Dendritic cell treated with granulocyte-macrophage colony-stimulating factor and Interleukin-4, amounts not matched to agents 40 ng/mL and 50 ng/mL, for 4 days (primary cell): ENCODE results near the gene RBM14.
"Not testable (repeated sequence)": the region's sequence is repeated elsewhere in the genome, so short reads cannot be mapped to it uniquely, and the experiment has no call there.

ENCODE experiments used
- H3K27ac Mint-ChIP-seq: one replicate; pipeline ENCODE4 v1.8.0; 2022; ENCODE audit warnings: mild to moderate bottlenecking, mixed read lengths
- H3K27me3 Mint-ChIP-seq: one replicate; pipeline ENCODE4 v1.8.0; 2022; ENCODE audit warnings: mild to moderate bottlenecking, mixed read lengths
- H3K36me3 Mint-ChIP-seq: one replicate; pipeline ENCODE4 v1.8.0; 2022; ENCODE audit warnings: low read depth, mixed read lengths
- H3K4me1 Mint-ChIP-seq: one replicate; pipeline ENCODE4 v1.8.0; 2022; ENCODE audit warnings: low read depth, mixed read lengths
- H3K4me3 Mint-ChIP-seq: one replicate; pipeline ENCODE4 v1.8.0; 2022; ENCODE audit warnings: mild to moderate bottlenecking, moderate library complexity, mixed read lengths
- H3K9me3 Mint-ChIP-seq: one replicate; pipeline ENCODE4 v1.8.0; 2022; ENCODE audit warnings: mixed read lengths
- intact Hi-C: fragments of 100-400 bp; cut with micrococcal nuclease; formaldehyde crosslinking; loops from one replicate; pipeline ENCODE4 v1.15.0; 2022

RBM14 gene, protein sequence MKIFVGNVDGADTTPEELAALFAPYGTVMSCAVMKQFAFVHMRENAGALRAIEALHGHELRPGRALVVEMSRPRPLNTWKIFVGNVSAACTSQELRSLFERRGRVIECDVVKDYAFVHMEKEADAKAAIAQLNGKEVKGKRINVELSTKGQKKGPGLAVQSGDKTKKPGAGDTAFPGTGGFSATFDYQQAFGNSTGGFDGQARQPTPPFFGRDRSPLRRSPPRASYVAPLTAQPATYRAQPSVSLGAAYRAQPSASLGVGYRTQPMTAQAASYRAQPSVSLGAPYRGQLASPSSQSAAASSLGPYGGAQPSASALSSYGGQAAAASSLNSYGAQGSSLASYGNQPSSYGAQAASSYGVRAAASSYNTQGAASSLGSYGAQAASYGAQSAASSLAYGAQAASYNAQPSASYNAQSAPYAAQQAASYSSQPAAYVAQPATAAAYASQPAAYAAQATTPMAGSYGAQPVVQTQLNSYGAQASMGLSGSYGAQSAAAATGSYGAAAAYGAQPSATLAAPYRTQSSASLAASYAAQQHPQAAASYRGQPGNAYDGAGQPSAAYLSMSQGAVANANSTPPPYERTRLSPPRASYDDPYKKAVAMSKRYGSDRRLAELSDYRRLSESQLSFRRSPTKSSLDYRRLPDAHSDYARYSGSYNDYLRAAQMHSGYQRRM

DNA sequence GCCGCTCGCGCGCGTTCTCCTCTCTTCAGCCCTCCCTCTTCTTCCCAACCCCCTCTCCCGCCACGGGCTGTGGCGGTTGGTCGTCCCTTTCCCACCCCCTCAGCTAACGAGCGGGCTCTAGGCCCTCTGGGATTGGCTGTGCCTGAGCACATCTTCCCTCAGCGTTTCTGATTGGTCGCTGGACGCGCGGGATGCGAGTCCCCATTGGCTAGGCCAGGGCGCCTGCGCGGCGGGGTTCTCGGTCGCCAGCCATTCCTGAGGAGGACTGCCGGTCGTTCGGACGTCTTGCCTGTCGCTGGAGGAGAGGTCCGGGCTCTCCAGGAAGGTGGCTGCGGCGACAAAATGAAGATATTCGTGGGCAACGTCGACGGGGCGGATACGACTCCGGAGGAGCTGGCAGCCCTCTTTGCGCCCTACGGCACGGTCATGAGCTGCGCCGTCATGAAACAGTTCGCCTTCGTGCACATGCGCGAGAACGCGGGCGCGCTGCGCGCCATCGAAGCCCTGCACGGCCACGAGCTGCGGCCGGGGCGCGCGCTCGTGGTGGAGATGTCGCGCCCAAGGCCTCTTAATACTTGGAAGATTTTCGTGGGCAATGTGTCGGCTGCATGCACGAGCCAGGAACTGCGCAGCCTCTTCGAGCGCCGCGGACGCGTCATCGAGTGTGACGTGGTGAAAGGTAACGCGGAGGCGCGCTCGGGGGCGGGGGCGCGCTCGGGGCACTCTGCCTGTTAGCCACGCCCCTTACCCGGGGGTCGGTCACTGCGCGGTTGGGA, at the start of gene RBM14:
Gene RBM14, plus strand, starts transcription at position 252 of the 776 bp plus-strand sequence. Its CDS starts 91 bp downstream, at position 343.
- Mint-ChIP-seq H3K9me3 (no peaks in the 10 kb centered on the region), H3K4me1 (peaks cover 36% of the 10 kb centered on the region), H3K36me3 (peaks cover 46% of the 10 kb centered on the region), H3K4me3 (peak within 1 kb of the TSS; percentile 99), H3K27ac (peak within 1 kb of the TSS; percentile 100), H3K27me3 (no peaks in the 10 kb centered on the region)
- intact Hi-C loops = loop anchor here (2.0 kb wide), 1 partner anchor 22 kb away; no protein-coding TSS in a partner anchor

DNA sequence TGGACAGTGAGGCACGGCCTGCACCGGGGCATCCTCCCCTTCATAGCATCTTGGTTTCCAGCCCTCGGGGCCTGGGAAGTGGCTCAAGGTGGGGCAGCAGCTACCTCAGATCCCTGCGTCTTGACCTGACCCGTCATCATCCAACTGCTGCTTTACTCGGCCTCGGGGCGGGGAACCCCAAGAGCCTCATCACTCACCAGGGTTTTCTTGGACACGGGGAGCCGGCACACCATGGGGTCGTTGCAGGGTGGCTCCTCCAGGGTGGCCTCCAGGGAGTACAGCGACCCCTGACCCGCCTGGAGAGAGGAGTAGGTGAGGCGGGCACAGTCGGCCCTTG, 48.7 kb upstream of the RBM14 start:
- no peaks in the 10 kb centered on the region for H3K9me3 Mint-ChIP-seq
- peak overlapping the region; percentile 72 for H3K4me3 Mint-ChIP-seq
- H3K27me3 Mint-ChIP-seq = peaks cover 29% of the 10 kb centered on the region
- H3K4me1 Mint-ChIP-seq = peaks cover 11% of the 10 kb centered on the region
- no peaks in the 10 kb centered on the region for H3K36me3 Mint-ChIP-seq
- intact Hi-C loops = no loop called here
- H3K27ac Mint-ChIP-seq = no peak overlapping the region

DNA sequence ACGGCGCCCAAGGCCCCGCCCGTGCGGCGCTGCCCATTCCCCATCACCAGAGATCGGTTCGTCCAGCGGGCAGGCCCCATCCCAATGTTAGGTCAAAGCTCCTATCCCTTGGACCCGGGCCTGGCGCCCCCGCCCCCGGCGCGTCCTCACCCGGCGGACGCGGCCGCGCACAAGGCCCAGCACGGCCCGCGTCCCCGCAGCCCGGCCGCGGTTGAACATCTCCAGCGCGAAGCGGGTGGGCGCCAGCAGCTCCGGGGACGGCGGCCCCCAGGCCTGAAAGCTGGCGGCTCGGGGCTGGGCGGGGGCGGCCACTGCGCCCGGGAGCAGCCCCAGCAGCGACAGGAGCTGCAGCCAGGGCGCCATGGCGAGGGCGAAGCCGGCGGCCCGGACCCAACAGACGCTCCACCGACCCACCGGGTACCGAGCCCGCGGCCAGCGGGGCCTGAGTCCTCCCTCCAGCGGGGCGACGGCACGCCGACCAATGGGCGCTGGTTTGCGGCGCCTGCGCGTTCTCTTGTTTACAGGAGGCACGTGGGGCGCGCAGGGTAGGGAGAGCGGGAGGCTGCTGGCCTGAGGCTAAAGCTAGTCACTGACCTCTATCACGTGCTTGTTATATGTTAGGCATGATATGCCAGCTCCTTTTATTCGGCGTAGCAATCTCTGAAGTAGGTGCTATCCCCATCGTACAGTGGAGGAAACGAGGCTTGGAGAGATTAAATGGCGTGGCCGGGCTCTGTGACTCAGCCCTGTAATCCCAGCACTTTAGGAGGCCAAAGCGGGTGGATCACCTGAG, 48.1 kb upstream of the RBM14 start, which contains the start of gene CTSF:
Gene CTSF, minus strand, starts transcription at position 483 of the 793 bp plus-strand sequence. Its CDS starts 120 bp downstream, at position 363.
- Mint-ChIP-seq H3K9me3 (no peaks in the 10 kb centered on the region), H3K36me3 (no peaks in the 10 kb centered on the region), H3K27ac (no peak within 1 kb of the TSS), H3K4me1 (peaks cover 11% of the 10 kb centered on the region), H3K4me3 (peak within 1 kb of the TSS; percentile 72), H3K27me3 (peaks cover 31% of the 10 kb centered on the region)
- intact Hi-C loops = no loop called here

DNA sequence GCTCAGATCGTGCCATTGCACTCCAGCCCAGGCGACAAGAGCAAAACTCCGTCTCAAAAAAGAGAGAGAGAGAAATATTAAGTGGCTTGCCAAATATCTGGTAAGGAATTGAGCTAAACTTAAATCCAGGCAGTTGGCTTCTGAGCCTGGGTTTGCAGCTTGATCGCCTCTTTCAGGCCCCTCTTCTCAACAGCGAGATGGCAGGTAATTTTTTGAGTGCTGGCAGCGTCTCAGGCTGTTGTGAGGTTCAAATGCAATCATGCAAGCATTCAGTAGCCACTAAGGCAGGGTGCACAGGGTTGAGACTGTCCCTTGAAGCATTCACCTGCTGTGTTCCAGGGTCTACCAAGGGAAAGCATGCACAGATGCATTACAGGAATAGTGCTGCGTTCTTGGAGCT, 47.4 kb upstream of the RBM14 start:
- intact Hi-C loops = no loop called here
- Mint-ChIP-seq H3K9me3 (no peaks in the 10 kb centered on the region), H3K27ac (no peak overlapping the region), H3K4me1 (peaks cover 11% of the 10 kb centered on the region), H3K4me3 (no peak overlapping the region), H3K27me3 (peaks cover 35% of the 10 kb centered on the region), H3K36me3 (no peaks in the 10 kb centered on the region)

DNA sequence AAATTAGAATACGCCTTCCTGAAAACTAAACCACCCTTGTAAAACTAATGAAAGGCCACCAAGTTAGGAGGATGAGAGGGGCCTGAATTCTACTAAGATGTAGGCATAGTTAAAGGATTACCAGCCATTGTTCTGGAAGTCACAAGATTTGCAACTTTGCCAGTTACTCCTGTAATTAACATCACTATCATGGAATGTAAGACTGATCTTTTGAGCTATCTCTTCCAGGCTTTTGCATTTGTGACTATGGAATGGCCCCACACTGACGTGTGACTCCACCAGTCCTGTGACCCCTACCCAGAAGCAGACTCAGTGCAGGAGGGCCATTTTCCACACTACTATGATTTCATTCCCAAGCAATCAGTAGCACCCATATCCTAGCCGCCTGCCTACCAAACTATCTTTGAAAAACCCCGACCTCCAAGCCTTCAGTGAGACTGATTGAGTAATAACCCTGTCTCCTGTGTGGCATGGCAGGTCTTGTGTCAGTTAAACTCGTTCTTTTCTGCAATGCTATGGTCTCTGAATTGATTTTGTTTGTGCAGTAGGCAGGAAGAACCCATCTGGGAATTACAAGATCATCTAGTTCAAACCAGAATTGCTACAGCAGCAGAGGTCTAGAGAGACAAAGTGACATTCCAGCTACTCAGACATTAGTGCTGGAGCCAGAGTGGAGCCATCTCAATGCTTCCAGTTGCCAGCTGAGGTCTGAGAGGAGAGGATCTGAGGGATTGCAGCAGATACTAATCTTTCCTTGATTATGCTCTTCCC, 46.2 kb upstream of the RBM14 start:
- peaks cover 47% of the 10 kb centered on the region for H3K27me3 Mint-ChIP-seq
- H3K9me3 Mint-ChIP-seq = no peaks in the 10 kb centered on the region
- intact Hi-C loops = no loop called here
- no peaks in the 10 kb centered on the region for H3K36me3 Mint-ChIP-seq
- H3K4me3 Mint-ChIP-seq = no peak overlapping the region
- peaks cover 11% of the 10 kb centered on the region for H3K4me1 Mint-ChIP-seq
- no peak overlapping the region for H3K27ac Mint-ChIP-seq

DNA sequence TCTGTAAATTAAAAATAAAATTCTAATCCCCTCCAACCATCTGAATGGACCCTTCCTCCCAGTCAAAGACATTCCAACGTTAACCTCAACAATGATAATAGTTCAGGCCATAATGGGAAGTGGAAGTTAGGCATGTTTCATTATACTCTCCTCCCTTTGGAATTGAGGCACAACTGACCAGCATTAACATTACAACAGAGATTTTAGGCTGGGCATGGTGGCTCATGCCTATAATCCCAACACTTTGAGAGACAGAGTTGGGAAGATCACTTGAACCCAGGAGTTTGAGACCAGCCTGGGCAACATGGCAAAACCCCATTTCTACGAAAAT, 45.6 kb upstream of the RBM14 start:
- intact Hi-C loops = no loop called here
- Mint-ChIP-seq H3K4me1 (peaks cover 11% of the 10 kb centered on the region), H3K27me3 (peaks cover 47% of the 10 kb centered on the region), H3K36me3 (no peaks in the 10 kb centered on the region), H3K9me3 (no peaks in the 10 kb centered on the region), H3K27ac (no peak overlapping the region), H3K4me3 (no peak overlapping the region)

DNA sequence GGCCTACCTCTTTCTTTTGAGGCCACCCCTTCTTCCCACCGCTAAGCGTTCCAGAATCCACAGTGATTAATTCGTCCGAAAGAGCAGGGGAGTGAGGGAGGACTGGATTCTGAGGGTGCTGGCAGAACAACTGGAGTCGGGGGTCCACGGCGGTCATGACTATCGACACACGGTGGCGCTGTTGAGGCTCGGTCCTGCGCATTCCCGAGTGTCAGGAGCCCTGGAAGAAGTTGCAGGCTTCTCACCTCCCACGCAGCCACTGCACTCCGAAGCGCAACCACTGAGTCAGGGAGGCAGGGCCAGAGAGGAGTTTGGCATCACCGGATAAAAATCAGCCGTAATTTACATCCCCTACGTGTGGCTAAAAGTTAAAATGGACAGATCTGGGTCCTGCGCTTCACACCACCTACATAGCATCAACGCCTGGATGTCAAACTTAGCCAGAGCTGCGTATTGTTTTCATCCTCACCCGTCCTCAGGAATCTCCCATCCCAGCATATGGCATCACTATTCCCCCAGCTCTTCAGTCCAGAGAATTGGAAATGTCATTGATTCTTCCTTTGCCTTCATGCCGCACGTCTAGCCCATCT, 37.3 kb upstream of the RBM14 start:
- H3K36me3 Mint-ChIP-seq = no peaks in the 10 kb centered on the region
- peaks cover 20% of the 10 kb centered on the region for H3K27me3 Mint-ChIP-seq
- H3K9me3 Mint-ChIP-seq = peaks cover 17% of the 10 kb centered on the region
- H3K27ac Mint-ChIP-seq = no peak overlapping the region
- H3K4me1 Mint-ChIP-seq = peaks cover 11% of the 10 kb centered on the region
- intact Hi-C loops = loop anchor here (1.0 kb wide), 1 partner anchor 99 kb away; no protein-coding TSS in a partner anchor
- no peak overlapping the region for H3K4me3 Mint-ChIP-seq

DNA sequence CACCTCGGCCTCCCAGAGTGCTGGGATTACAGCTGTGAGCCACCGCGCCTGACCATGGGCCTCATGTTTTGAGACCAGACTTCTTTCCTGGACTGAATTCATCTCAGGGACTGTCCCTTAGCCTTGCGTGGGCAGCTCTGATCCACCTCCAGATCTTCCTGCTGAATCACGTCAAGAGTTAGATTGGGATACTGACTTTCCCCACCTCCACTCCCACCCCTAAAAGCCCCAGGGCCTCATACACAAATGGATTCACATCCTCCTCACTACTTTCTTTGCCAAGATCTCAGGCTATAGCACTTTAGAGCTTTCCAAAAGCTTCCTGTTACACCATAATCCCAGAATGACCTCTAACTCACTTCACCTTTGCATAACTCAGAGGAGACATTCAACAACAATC, 35.6 kb upstream of the RBM14 start:
- H3K4me1 Mint-ChIP-seq = peaks cover 11% of the 10 kb centered on the region
- H3K9me3 Mint-ChIP-seq = peaks cover 17% of the 10 kb centered on the region
- intact Hi-C loops = no loop called here
- no peak overlapping the region for H3K4me3 Mint-ChIP-seq
- H3K27ac Mint-ChIP-seq = no peak overlapping the region
- peaks cover 15% of the 10 kb centered on the region for H3K27me3 Mint-ChIP-seq
- no peaks in the 10 kb centered on the region for H3K36me3 Mint-ChIP-seq

DNA sequence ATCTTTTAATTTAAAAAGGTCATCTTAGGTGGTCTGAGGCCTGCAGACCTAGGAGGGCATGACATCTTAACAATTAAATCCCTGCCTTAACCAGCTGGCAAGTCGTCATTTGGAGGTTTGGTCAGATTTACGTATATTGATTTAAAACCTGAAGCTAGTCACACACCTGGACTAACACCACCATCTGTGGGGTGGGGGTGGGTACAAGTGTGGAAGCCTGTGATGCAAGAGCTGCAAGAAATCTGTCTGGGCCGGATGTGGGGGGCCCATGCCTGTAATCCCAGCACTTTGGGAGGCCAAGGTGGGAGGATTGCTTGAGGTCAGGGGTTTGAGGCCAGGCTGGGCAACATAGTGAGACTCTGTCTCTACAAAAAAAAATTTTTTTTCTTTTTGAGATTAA, 35.2 kb upstream of the RBM14 start:
- intact Hi-C loops = no loop called here
- H3K27ac Mint-ChIP-seq = no peak overlapping the region
- H3K9me3 Mint-ChIP-seq = peaks cover 17% of the 10 kb centered on the region
- H3K4me3 Mint-ChIP-seq = no peak overlapping the region
- no peaks in the 10 kb centered on the region for H3K36me3 Mint-ChIP-seq
- peaks cover 15% of the 10 kb centered on the region for H3K27me3 Mint-ChIP-seq
- H3K4me1 Mint-ChIP-seq = peaks cover 11% of the 10 kb centered on the region

DNA sequence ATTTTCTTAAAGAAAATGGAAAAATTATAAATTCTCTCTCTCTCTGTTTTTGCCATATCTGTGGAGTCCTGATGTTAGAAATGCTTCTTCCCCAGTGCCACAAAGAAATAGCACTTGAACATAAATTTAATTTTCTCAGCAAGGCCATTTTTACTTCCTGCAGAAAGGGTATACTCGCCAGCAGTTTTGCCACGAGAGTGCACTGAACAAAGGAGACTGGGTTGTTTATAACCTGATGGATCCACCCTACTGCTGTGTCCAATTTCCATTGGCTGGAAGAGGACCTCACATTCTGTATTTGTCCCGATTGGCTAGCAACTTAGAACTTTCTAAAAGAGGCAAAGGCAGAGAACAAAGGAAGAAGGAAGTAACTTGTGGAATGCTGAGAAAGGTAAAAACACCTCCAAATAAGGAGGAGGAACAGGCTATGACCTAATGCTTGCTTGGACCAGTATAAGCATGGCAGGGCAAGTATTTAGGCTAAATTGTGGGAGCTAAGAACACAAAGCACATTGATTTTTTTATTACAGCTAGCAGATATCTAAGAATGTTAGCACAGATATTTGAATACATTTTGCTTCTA, 33.8 kb upstream of the RBM14 start:
- peaks cover 17% of the 10 kb centered on the region for H3K27me3 Mint-ChIP-seq
- H3K27ac Mint-ChIP-seq, H3K36me3 Mint-ChIP-seq, intact Hi-C loops, H3K4me3 Mint-ChIP-seq: not testable (repeated sequence)
- peaks cover 11% of the 10 kb centered on the region for H3K4me1 Mint-ChIP-seq
- peaks cover 17% of the 10 kb centered on the region for H3K9me3 Mint-ChIP-seq

DNA sequence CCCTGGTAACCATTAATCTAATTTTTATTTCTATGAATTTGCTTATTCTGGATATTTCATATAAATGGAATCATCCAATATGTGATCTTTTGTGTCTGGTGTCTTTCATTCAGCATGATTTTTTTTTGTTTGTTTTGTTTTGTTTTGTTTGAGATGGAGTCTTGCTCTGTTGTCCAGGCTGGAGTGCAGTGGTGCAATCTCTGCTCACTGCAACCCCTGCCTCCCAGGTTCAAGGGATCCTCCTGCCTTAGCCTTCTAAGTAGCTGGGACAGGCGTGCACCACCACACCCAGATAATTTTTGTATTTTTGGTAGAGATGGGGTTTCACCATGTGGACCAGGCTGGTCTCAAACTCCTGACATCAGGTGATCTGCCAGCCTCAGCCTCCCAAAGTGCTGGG, 31.0 kb upstream of the RBM14 start:
- H3K4me1 Mint-ChIP-seq, H3K27ac Mint-ChIP-seq, H3K36me3 Mint-ChIP-seq, H3K4me3 Mint-ChIP-seq, intact Hi-C loops: not testable (repeated sequence)
- peaks cover 17% of the 10 kb centered on the region for H3K9me3 Mint-ChIP-seq
- H3K27me3 Mint-ChIP-seq = peaks cover 13% of the 10 kb centered on the region

DNA sequence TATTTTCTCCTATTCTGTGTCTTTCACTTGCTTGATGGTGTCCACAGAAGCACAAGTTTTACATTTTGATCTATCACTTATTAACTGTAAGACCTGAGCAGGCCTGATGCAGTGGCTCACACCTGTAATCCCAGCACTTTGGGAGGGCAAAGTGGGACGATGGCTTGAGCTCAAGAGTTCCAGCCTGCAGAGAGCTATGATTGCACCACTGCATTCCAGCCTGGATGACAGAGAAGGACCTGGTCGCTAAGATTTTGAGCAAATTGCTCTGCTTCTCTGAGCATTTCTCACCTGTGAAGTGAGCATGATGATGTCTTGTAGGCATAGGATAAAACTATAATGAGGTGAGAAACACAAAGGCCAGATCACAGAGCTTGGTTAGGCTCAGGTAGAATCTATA, 30.3 kb upstream of the RBM14 start:
- H3K27me3 Mint-ChIP-seq = peaks cover 15% of the 10 kb centered on the region
- H3K27ac Mint-ChIP-seq = no peak overlapping the region
- no peaks in the 10 kb centered on the region for H3K36me3 Mint-ChIP-seq
- H3K4me3 Mint-ChIP-seq = no peak overlapping the region
- H3K4me1 Mint-ChIP-seq = no peaks in the 10 kb centered on the region
- H3K9me3 Mint-ChIP-seq = peaks cover 17% of the 10 kb centered on the region
- intact Hi-C loops = no loop called here
